Gastrocnemius medialis (tissue), 4 donors: Measurements from ENCODE around the gene HOXC11.

ENCODE experiments used
- POLR2A ChIP-seq, 2 donors: fragments of 450-650 bp; IDR thresholded peaks; one replicate each; pipeline ENCODE4 v1.6.1; 2017; ENCODE audit warnings: antibody characterized with exemption in 2 of 2, mild to moderate bottlenecking in 2 of 2, moderate library complexity in 2 of 2
- TF ChIP-seq, protein P1 (sequence below), 5 experiments: fragments of 450-650 bp in 3 of 5; fragments of 200-600 bp in 2 of 5; sonication (generic) in 2 of 5; IDR thresholded peaks in 4 of 5; conservative IDR thresholded peaks in 1 of 5; 1 replicate in 4 of 5; 2 replicates in 1 of 5; pipeline ENCODE4 v1.5.1; 2016 to 2019; ENCODE audit warnings: antibody characterized with exemption in 5 of 5, mild to moderate bottlenecking in 3 of 5, moderate library complexity in 3 of 5

- TF ChIP-seq POLR2A (IDR thresholded peaks at IDR 0.05), result no peak
- TF ChIP-seq, protein P1, sequence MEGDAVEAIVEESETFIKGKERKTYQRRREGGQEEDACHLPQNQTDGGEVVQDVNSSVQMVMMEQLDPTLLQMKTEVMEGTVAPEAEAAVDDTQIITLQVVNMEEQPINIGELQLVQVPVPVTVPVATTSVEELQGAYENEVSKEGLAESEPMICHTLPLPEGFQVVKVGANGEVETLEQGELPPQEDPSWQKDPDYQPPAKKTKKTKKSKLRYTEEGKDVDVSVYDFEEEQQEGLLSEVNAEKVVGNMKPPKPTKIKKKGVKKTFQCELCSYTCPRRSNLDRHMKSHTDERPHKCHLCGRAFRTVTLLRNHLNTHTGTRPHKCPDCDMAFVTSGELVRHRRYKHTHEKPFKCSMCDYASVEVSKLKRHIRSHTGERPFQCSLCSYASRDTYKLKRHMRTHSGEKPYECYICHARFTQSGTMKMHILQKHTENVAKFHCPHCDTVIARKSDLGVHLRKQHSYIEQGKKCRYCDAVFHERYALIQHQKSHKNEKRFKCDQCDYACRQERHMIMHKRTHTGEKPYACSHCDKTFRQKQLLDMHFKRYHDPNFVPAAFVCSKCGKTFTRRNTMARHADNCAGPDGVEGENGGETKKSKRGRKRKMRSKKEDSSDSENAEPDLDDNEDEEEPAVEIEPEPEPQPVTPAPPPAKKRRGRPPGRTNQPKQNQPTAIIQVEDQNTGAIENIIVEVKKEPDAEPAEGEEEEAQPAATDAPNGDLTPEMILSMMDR (IDR thresholded peaks at IDR 0.05 in 4 of 5, conservative IDR thresholded peaks at IDR 0.05 in 1 of 5), result no peak
Observed at GRCh38 chr12:53968214-53969127, 4.5 kb upstream of the HOXC11 start.
